K562 (cell line): ENCODE data around the gene IFNA8. TPM values are rescaled to one million over a fixed set of nuclear protein-coding genes. Genes with fewer than 3 reads are reported as not detected.

Source experiments
- ATAC-seq: fragments of 200-7000 bp; cut with Tn5 transposase; 3 replicates; pipeline ENCODE4 v1.9.1; 2020; ENCODE audit warnings: moderate library complexity
- BruUV-seq: library from RNA; stranded (reverse); fragments of 400-500 nt; replicated peaks from 2 replicates; lab custom pipeline; 2021; lab: Mats Ljungman, UMichigan
- CTCF ChIA-PET: fragments of 300-600 bp; formaldehyde crosslinking; extraction: SDS; loops from one replicate; lab custom pipeline; 2021; ENCODE audit warnings: low intra/inter-chr PET ratio; lab: Yijun Ruan, JAX
- POLR2A ChIA-PET: fragments of 300-600, 350-650 bp; sonication (Branson Sonifier 250); formaldehyde crosslinking; extraction: SDS; loops from one replicate; lab custom pipeline; 2021; ENCODE audit warnings: antibody characterized with exemption, inconsistent platforms; lab: Yijun Ruan, JAX
- DNase-seq, 4 experiments: peaks; one replicate each; pipeline versions ENCODE4 v3.0.0 to v3.0.0-alpha.2; 2011 to 2018; ENCODE audit warnings: low spot score in 3 of 4, mixed read lengths in 3 of 4; ENCODE audit errors: extremely low read depth in 1 of 4
- FAIRE-seq: peaks from 2 replicates; lab custom pipeline; 2011; peaks lifted over from hg19 to GRCh38; lab: Jason Lieb, UNC
- H2AFZ ChIP-seq: 2 replicates; pipeline ENCODE4 v1.6.0; 2011; ENCODE audit warnings: low read depth, low read length, control low read depth, inconsistent platforms
- H3K27ac ChIP-seq: fragments of 200-600 bp; 3 replicates; pipeline ENCODE4 v1.8.0; 2011; ENCODE audit warnings: low read depth, mild to moderate bottlenecking, control low read depth, inconsistent platforms, low read length, moderate library complexity, mixed read lengths; ENCODE audit errors: extremely low read depth
- H3K27me3 ChIP-seq, 2 experiments: fragments of 300-600 bp in 1 of 2; 2 replicates in 1 of 2; 3 replicates in 1 of 2; pipeline versions ENCODE4 v1.6.0 to v1.8.0; 2011; ENCODE audit warnings: inconsistent platforms in 2 of 2, low read length in 2 of 2, mild to moderate bottlenecking in 1 of 2, mixed read lengths in 1 of 2, moderate library complexity in 1 of 2; ENCODE audit not compliant: control insufficient read depth in 2 of 2, insufficient read depth in 2 of 2
- H3K36me3 ChIP-seq: fragments of 300-600 bp; 3 replicates; pipeline ENCODE4 v1.8.0; 2011; ENCODE audit warnings: mild to moderate bottlenecking, low read length, inconsistent platforms; ENCODE audit not compliant: control insufficient read depth, insufficient read depth
- H3K4me1 ChIP-seq, 2 experiments: fragments of 200-600 bp in 1 of 2; replicated peaks in 1 of 2; 2 replicates in 1 of 2; 3 replicates in 1 of 2; pipeline versions ENCODE4 v1.5.1 to v1.8.0; 2011; ENCODE audit warnings: inconsistent platforms in 2 of 2, low read length in 2 of 2, mild to moderate bottlenecking in 1 of 2, mixed read lengths in 1 of 2, moderate library complexity in 1 of 2; ENCODE audit not compliant: control insufficient read depth in 2 of 2, insufficient read depth in 2 of 2
- H3K4me2 ChIP-seq: 2 replicates; pipeline ENCODE4 v1.6.1; 2011; ENCODE audit warnings: low read length, control low read depth, inconsistent platforms, mixed read lengths; ENCODE audit not compliant: insufficient read depth
- H3K4me3 ChIP-seq: fragments of 200-600 bp; sonication (generic), shearing (Covaris generic); 2 replicates; pipeline ENCODE4 v1.5.1; 2016; ENCODE audit warnings: control low read depth, inconsistent platforms
- H3K79me2 ChIP-seq: fragments of 200-600 bp; 3 replicates; pipeline ENCODE4 v1.8.0; 2011; ENCODE audit warnings: low read length, inconsistent platforms; ENCODE audit not compliant: control insufficient read depth, insufficient read depth
- H3K9ac ChIP-seq, 2 experiments: 2 replicates each; pipeline versions ENCODE4 v1.6.0 to v1.6.1; 2011; ENCODE audit warnings: low read depth in 2 of 2, low read length in 2 of 2, control low read depth in 1 of 2, inconsistent platforms in 1 of 2, mild to moderate bottlenecking in 1 of 2, mixed read lengths in 1 of 2; ENCODE audit not compliant: insufficient read depth in 1 of 2
- H3K9me1 ChIP-seq: one replicate; pipeline ENCODE4 v1.6.0; 2011; ENCODE audit warnings: inconsistent platforms, mild to moderate bottlenecking, low read length, moderate library complexity; ENCODE audit not compliant: control insufficient read depth, insufficient read depth
- H3K9me3 ChIP-seq: replicated peaks from 2 replicates; pipeline ENCODE4 v1.5.1; 2011; ENCODE audit warnings: low read depth, low read length, inconsistent platforms; ENCODE audit not compliant: control insufficient read depth, insufficient read depth
- H4K20me1 ChIP-seq: replicated peaks from 2 replicates; pipeline ENCODE4 v1.6.1; 2011; ENCODE audit warnings: low read length, inconsistent platforms, mixed read lengths; ENCODE audit not compliant: control insufficient read depth, insufficient read depth
- FOXM1 ChIP-seq, 2 experiments: fragments of 450-650 bp in 1 of 2; sonication (generic) in 1 of 2; formaldehyde crosslinking in 1 of 2; IDR thresholded peaks; 2 replicates each; pipeline versions ENCODE4 v1.6.1 to v1.9.0; 2017 to 2022; ENCODE audit warnings: low read depth in 2 of 2, mild to moderate bottlenecking in 2 of 2, missing genetic modification reagents in 1 of 2, moderate library complexity in 1 of 2
- GATA2 ChIP-seq: sonication (generic); formaldehyde crosslinking; IDR thresholded peaks from 2 replicates; pipeline ENCODE4 v1.4.0; 2020; ENCODE audit warnings: mild to moderate bottlenecking, missing genetic modification reagents
- KLF1 ChIP-seq: fragments of 450-650 bp; IDR thresholded peaks from 2 replicates; pipeline ENCODE4 v1.6.1; 2016; ENCODE audit warnings: missing genetic modification characterization, missing compliant biosample characterization
- PTRF ChIP-seq: fragments of 450-650 bp; IDR thresholded peaks from 2 replicates; pipeline ENCODE4 v1.6.1; 2016; ENCODE audit warnings: mild to moderate bottlenecking, missing genetic modification characterization, missing compliant biosample characterization
- SMAD2 ChIP-seq: fragments of 150-350 bp; IDR thresholded peaks from 2 replicates; pipeline ENCODE4 v1.6.1; 2014; ENCODE audit warnings: low read depth, mild to moderate bottlenecking, low read length
- SMARCE1 ChIP-seq: fragments of 450-650 bp; IDR thresholded peaks from 2 replicates; pipeline ENCODE4 v1.7.1; 2016; ENCODE audit warnings: mild to moderate bottlenecking
- ZBTB34 ChIP-seq: fragments of 250-450 bp; sonication (Bioruptor Pico); IDR thresholded peaks from 2 replicates; pipeline ENCODE4 v1.8.0; 2021; ENCODE audit warnings: mild to moderate bottlenecking, moderate library complexity
- ZBTB9 ChIP-seq: fragments of 450-650 bp; formaldehyde crosslinking; IDR thresholded peaks from 2 replicates; pipeline ENCODE4 v1.4.0; 2020; ENCODE audit warnings: mild to moderate bottlenecking, moderate library complexity
- ZNF212 ChIP-seq: fragments of 450-650 bp; formaldehyde crosslinking; IDR thresholded peaks from 2 replicates; pipeline ENCODE4 v1.4.0; 2020; ENCODE audit warnings: mild to moderate bottlenecking
- ZNF584 ChIP-seq: fragments of 200-800 bp; sonication (Bioruptor generic); IDR thresholded peaks from 2 replicates; pipeline ENCODE4 v1.6.1; 2016; ENCODE audit warnings: low read depth, mild to moderate bottlenecking, missing genetic modification characterization, missing compliant biosample characterization
- ZNF780A ChIP-seq: fragments of 250-450 bp; sonication (Bioruptor Pico); IDR thresholded peaks from 2 replicates; pipeline ENCODE4 v1.5.0; 2021; ENCODE audit warnings: mild to moderate bottlenecking
- whole genome bisulfite sequencing: fragments of 100-300 bp; shearing (Covaris generic); methylation state at CpG from one replicate; pipeline ENCODE4 v1.1.6; 2016; ENCODE audit warnings: low coverage, mixed read lengths; ENCODE audit not compliant: insufficient coverage; ENCODE audit errors: missing lambda C conversion rate; 5-methylcytosine and 5-hydroxymethylcytosine counted together
- in situ Hi-C: fragments of 300-500 bp; cut with MboI; formaldehyde crosslinking; loops from 4 replicates; pipeline ENCODE4 v1.15.0; 2018; ENCODE audit warnings: inconsistent platforms, mixed read lengths
- intact Hi-C: fragments of 100-400 bp; cut with micrococcal nuclease; formaldehyde crosslinking; loops from 2 replicates; pipeline ENCODE4 v1.14.2; 2022
- polyA plus RNA-seq, 8 experiments: library from polyadenylated mRNA; depleted of rRNA in 4 of 8; stranded (reverse) in 5 of 8; unstranded in 3 of 8; fragments of >200 nt; fragmentation: Nextera tagmentation in 2 of 8; fragmentation: Illumina TruSeq in 1 of 8; extraction: Ambion mirVana in 2 of 8; extraction: Trizol in 1 of 8; gene quantifications; 2 replicates each; pipeline versions ENCODE4 v1.2.1 to v1.2.3, GENCODE V29; 2011 to 2014; ENCODE audit warnings: inconsistent platforms in 1 of 8, missing spikeins in 1 of 8
- total RNA-seq, 7 experiments: library from RNA; depleted of rRNA in 6 of 7; stranded (reverse); fragments of >200 nt in 6 of 7; fragmentation: Illumina TruSeq in 2 of 7; extraction: Trizol in 2 of 7; gene quantifications; 2 replicates each; pipeline versions ENCODE4 v1.2.1 to v1.2.3, GENCODE V29; 2011 to 2021; ENCODE audit warnings: low replicate concordance in 1 of 7
- TF ChIP-seq, protein P1 (sequence below): fragments of 450-650 bp; formaldehyde crosslinking; IDR thresholded peaks from 2 replicates; pipeline ENCODE4 v1.4.0; 2022; ENCODE audit warnings: mild to moderate bottlenecking, moderate library complexity
- TF ChIP-seq, protein P2 (sequence below): sonication (generic); formaldehyde crosslinking; IDR thresholded peaks from 2 replicates; pipeline ENCODE4 v1.8.1; 2023; ENCODE audit warnings: missing genetic modification reagents, mild to moderate bottlenecking, borderline replicate concordance

IFNA8 gene
- total and polyA plus RNA-seq, 9 of the 15 experiments (the other 6 are each of a cell fraction or from before 2014, with no cell fraction given) = not detected

GRCh38 chr9:21450733-21451394 lies 41.9 kb downstream of the IFNA8 start (continued):
- TF ChIP-seq ZNF780A (no peak), SMAD2 (no peak), FOXM1 (IDR thresholded peaks at IDR 0.05; ENCODE audit: low read depth) (no peak), FOXM1 (CRISPR knock-in tag; IDR thresholded peaks at IDR 0.05; ENCODE audit: low read depth) (no peak), GATA2 (CRISPR knock-in tag) (no peak)
- TF ChIP-seq, protein P1, sequence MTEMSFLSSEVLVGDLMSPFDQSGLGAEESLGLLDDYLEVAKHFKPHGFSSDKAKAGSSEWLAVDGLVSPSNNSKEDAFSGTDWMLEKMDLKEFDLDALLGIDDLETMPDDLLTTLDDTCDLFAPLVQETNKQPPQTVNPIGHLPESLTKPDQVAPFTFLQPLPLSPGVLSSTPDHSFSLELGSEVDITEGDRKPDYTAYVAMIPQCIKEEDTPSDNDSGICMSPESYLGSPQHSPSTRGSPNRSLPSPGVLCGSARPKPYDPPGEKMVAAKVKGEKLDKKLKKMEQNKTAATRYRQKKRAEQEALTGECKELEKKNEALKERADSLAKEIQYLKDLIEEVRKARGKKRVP (CRISPR knock-in tag) = no peak

DNA sequence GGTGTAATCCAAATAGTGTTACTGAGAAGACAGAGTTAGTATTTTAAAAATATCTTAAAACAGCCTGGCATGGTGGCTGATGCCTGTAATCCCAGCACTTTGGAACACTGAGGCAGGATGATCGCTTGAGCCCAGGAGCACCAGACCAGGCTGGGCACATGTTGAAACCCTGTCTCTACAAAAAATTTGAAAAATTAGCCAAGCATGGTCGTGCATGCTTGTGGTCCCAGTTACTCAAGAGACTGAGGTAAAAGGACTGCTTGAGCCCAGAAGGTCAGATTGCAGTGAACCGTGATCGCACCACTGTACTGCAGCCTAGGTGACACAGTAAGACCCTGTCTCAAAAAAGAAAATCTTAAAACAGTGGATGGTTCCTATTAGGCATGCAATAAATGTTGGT lies 43.8 kb downstream of the IFNA8 start:
- no peak for ATAC-seq
- no TSS peak for BruUV-seq
- H4K20me1 ChIP-seq = no peaks in the 10 kb centered on the region
- TF ChIP-seq, protein P2, sequence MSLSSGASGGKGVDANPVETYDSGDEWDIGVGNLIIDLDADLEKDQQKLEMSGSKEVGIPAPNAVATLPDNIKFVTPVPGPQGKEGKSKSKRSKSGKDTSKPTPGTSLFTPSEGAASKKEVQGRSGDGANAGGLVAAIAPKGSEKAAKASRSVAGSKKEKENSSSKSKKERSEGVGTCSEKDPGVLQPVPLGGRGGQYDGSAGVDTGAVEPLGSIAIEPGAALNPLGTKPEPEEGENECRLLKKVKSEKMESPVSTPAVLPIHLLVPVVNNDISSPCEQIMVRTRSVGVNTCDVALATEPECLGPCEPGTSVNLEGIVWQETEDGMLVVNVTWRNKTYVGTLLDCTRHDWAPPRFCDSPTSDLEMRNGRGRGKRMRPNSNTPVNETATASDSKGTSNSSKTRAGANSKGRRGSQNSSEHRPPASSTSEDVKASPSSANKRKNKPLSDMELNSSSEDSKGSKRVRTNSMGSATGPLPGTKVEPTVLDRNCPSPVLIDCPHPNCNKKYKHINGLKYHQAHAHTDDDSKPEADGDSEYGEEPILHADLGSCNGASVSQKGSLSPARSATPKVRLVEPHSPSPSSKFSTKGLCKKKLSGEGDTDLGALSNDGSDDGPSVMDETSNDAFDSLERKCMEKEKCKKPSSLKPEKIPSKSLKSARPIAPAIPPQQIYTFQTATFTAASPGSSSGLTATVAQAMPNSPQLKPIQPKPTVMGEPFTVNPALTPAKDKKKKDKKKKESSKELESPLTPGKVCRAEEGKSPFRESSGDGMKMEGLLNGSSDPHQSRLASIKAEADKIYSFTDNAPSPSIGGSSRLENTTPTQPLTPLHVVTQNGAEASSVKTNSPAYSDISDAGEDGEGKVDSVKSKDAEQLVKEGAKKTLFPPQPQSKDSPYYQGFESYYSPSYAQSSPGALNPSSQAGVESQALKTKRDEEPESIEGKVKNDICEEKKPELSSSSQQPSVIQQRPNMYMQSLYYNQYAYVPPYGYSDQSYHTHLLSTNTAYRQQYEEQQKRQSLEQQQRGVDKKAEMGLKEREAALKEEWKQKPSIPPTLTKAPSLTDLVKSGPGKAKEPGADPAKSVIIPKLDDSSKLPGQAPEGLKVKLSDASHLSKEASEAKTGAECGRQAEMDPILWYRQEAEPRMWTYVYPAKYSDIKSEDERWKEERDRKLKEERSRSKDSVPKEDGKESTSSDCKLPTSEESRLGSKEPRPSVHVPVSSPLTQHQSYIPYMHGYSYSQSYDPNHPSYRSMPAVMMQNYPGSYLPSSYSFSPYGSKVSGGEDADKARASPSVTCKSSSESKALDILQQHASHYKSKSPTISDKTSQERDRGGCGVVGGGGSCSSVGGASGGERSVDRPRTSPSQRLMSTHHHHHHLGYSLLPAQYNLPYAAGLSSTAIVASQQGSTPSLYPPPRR (CRISPR knock-in tag) = no peak
- TF ChIP-seq KLF1 (tag) (no peak), ZBTB34 (CRISPR knock-in tag) (no peak), PTRF (tag) (no peak), SMARCE1 (no peak), ZNF584 (no peak), ZNF212 (CRISPR knock-in tag) (no peak), ZBTB9 (CRISPR knock-in tag) (no peak)

More for the DNA sequence above, 43.8 kb downstream of the IFNA8 start:
- no peaks in the 10 kb centered on the region for H3K36me3 ChIP-seq
- FAIRE-seq (no peak), DNase-seq (no peak)
- H3K4me2 ChIP-seq = no peak overlapping the region
- no peak overlapping the region for H2AFZ ChIP-seq
- intact Hi-C loops = no loop called here
- H3K27ac ChIP-seq = no peak overlapping the region
- no peaks in the 10 kb centered on the region for H3K79me2 ChIP-seq
- no peaks in the 10 kb centered on the region for H3K4me1 ChIP-seq
- no CpG with 5 or more reads among the region's 4 CpGs for WGBS
- no peaks in the 10 kb centered on the region for H3K27me3 ChIP-seq
- in situ Hi-C loops = no loop called here
- H3K4me3 ChIP-seq = no peak overlapping the region
- no peak overlapping the region for H3K9ac ChIP-seq
- ChIA-PET CTCF (no interaction called here), POLR2A (no interaction called here)
- H3K9me3 ChIP-seq = no peaks in the 10 kb centered on the region
- no peaks in the 10 kb centered on the region for H3K9me1 ChIP-seq
